ENCODE results near the gene ADK. TPM values are rescaled to one million over a fixed set of nuclear protein-coding genes. Genes with fewer than 3 reads are reported as not detected.

ADK gene
- polyA plus RNA-seq, 1 donor (not counting 4 experiments of a cell fraction or from before 2014, with no cell fraction given) = 139 TPM

DNA sequence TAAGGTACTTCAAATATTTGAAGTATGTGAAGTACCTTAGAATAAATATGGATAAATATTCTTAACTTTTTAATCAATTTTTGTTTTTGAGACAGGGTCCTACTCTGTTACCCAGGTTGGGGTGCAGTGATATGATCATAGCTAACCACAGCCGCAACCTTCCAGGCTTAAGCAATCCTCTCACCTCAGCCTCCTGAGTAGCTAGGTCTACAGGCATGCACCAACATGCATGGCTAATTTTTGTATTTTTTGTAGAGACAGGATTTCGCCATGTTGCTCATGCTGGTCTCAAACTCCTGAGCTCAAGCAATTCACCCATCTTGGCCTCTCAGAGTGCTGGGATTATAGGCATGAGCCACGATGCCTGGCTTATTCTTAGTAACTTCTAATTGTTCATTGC, 555.9 kb downstream of the ADK start:
- Histone ChIP-seq H3K4me1 (ENCODE audit: control insufficient read depth, extremely low read depth, insufficient read depth, low read length) (no peaks in the 10 kb centered on the region), H3K79me2 (ENCODE audit: control insufficient read depth, insufficient read depth, low read length) (no peaks in the 10 kb centered on the region), H3K27ac (ENCODE audit: control insufficient read depth, insufficient read depth, low read length) (no peak overlapping the region), H2AFZ (ENCODE audit: control insufficient read depth, low read length) (no peak overlapping the region), H3K36me3 (ENCODE audit: control insufficient read depth in 2 of 2, extremely low read depth in 1 of 2, insufficient read depth in 2 of 2, low read length in 2 of 2) (peaks cover 3 to 5% of the 10 kb centered on the region in 2 experiments), H3K4me2 (ENCODE audit: control insufficient read depth, extremely low read depth, insufficient read depth, low read depth, low read length) (no peak overlapping the region), H3K4me3 (ENCODE audit: control insufficient read depth in 2 of 3, extremely low read depth in 1 of 3, insufficient read depth in 2 of 3, low read depth in 1 of 3, low read length in 3 of 3) (no peak overlapping the region), H3K9me3 (ENCODE audit: control insufficient read depth, low read depth, low read length) (no peaks in the 10 kb centered on the region), H3K27me3 (ENCODE audit: control insufficient read depth, extremely low read depth, insufficient read depth, low read length) (no peaks in the 10 kb centered on the region), H3K9me1 (ENCODE audit: control insufficient read depth, extremely low read depth, insufficient read depth, low read length) (no peaks in the 10 kb centered on the region), H4K20me1 (ENCODE audit: control insufficient read depth, extremely low read depth, insufficient read depth, low read length) (no peaks in the 10 kb centered on the region), H3K9ac (ENCODE audit: control insufficient read depth, extremely low read depth, insufficient read depth, low read length) (no peak overlapping the region)
- dilution Hi-C loops (cut with MboI; ENCODE audit: extremely low pct_ligation_motif_present, low sequenced_read_pairs) = no loop called here
- FAIRE-seq = no peak
- DNase-seq (ENCODE audit: low read depth, low spot score) = no peak
- no peak for TF ChIP-seq EZH2 (IDR thresholded peaks at IDR 0.05; ENCODE audit: low read length)
- TF ChIP-seq, protein P1, sequence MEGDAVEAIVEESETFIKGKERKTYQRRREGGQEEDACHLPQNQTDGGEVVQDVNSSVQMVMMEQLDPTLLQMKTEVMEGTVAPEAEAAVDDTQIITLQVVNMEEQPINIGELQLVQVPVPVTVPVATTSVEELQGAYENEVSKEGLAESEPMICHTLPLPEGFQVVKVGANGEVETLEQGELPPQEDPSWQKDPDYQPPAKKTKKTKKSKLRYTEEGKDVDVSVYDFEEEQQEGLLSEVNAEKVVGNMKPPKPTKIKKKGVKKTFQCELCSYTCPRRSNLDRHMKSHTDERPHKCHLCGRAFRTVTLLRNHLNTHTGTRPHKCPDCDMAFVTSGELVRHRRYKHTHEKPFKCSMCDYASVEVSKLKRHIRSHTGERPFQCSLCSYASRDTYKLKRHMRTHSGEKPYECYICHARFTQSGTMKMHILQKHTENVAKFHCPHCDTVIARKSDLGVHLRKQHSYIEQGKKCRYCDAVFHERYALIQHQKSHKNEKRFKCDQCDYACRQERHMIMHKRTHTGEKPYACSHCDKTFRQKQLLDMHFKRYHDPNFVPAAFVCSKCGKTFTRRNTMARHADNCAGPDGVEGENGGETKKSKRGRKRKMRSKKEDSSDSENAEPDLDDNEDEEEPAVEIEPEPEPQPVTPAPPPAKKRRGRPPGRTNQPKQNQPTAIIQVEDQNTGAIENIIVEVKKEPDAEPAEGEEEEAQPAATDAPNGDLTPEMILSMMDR (optimal IDR thresholded peaks at IDR 0.05 in 1 of 3, IDR thresholded peaks at IDR 0.05 in 1 of 3, conservative IDR thresholded peaks at IDR 0.05 in 1 of 3; ENCODE audit: extremely low read depth in 1 of 3, insufficient read depth in 2 of 3, low read length in 3 of 3) = no peak

GRCh38 chr10:74708246-74708645, 557.2 kb downstream of the ADK start:
- no peak for FAIRE-seq
- H3K9me3 ChIP-seq (ENCODE audit: control insufficient read depth, low read depth, low read length) = no peaks in the 10 kb centered on the region
- H3K9me1 ChIP-seq (ENCODE audit: control insufficient read depth, extremely low read depth, insufficient read depth, low read length) = no peaks in the 10 kb centered on the region
- H3K9ac ChIP-seq (ENCODE audit: control insufficient read depth, extremely low read depth, insufficient read depth, low read length) = no peak overlapping the region
- no peak overlapping the region for H3K4me2 ChIP-seq (ENCODE audit: control insufficient read depth, extremely low read depth, insufficient read depth, low read depth, low read length)
- H3K79me2 ChIP-seq (ENCODE audit: control insufficient read depth, insufficient read depth, low read length) = no peaks in the 10 kb centered on the region
- no peaks in the 10 kb centered on the region for H3K4me1 ChIP-seq (ENCODE audit: control insufficient read depth, extremely low read depth, insufficient read depth, low read length)
- TF ChIP-seq, protein P1 (optimal IDR thresholded peaks at IDR 0.05 in 1 of 3, IDR thresholded peaks at IDR 0.05 in 1 of 3, conservative IDR thresholded peaks at IDR 0.05 in 1 of 3; ENCODE audit: extremely low read depth in 1 of 3, insufficient read depth in 2 of 3, low read length in 3 of 3) = no peak
- TF ChIP-seq EZH2 (IDR thresholded peaks at IDR 0.05; ENCODE audit: low read length) = no peak
- H3K36me3 ChIP-seq (ENCODE audit: control insufficient read depth in 2 of 2, extremely low read depth in 1 of 2, insufficient read depth in 2 of 2, low read length in 2 of 2) = peaks cover 2 to 3% of the 10 kb centered on the region in 2 experiments
- no peaks in the 10 kb centered on the region for H4K20me1 ChIP-seq (ENCODE audit: control insufficient read depth, extremely low read depth, insufficient read depth, low read length)
- dilution Hi-C loops (cut with MboI; ENCODE audit: extremely low pct_ligation_motif_present, low sequenced_read_pairs) = no loop called here
- no peak overlapping the region for H2AFZ ChIP-seq (ENCODE audit: control insufficient read depth, low read length)
- H3K4me3 ChIP-seq (ENCODE audit: control insufficient read depth in 2 of 3, extremely low read depth in 1 of 3, insufficient read depth in 2 of 3, low read depth in 1 of 3, low read length in 3 of 3) = no peak overlapping the region
- no peak overlapping the region for H3K27ac ChIP-seq (ENCODE audit: control insufficient read depth, insufficient read depth, low read length)
- no peaks in the 10 kb centered on the region for H3K27me3 ChIP-seq (ENCODE audit: control insufficient read depth, extremely low read depth, insufficient read depth, low read length)
- no peak for DNase-seq (ENCODE audit: low read depth, low spot score)
